NB4 (cell line): ENCODE results near the gene FCER1A.

ENCODE experiments used
- DNase-seq: peaks from one replicate; pipeline ENCODE4 v3.0.0; 2010; ENCODE audit warnings: low read depth
- H3K4me3 ChIP-seq: one replicate; pipeline ENCODE4 v1.5.1; 2011; ENCODE audit warnings: mild to moderate bottlenecking, low read depth, low read length, moderate library complexity
- MAX ChIP-seq: IDR thresholded peaks from 2 replicates; pipeline ENCODE4 v1.6.1; 2011; ENCODE audit warnings: low read depth, low read length
- MYC ChIP-seq: IDR thresholded peaks from 2 replicates; pipeline ENCODE4 v1.6.1; 2011; ENCODE audit warnings: low read depth, low read length
- POLR2A ChIP-seq: IDR thresholded peaks from 2 replicates; pipeline ENCODE4 v1.6.1; 2011; ENCODE audit warnings: mild to moderate bottlenecking; ENCODE audit not compliant: insufficient read length; ENCODE audit errors: extremely low read depth
- TF ChIP-seq, protein P1 (sequence below): IDR thresholded peaks from one replicate; pipeline ENCODE4 v1.5.1; 2012; ENCODE audit warnings: low read depth, low read length

The FCER1A gene

GRCh38 chr1:159307346-159308020 is 5.3 kb downstream of the FCER1A start:
- DNase-seq = no peak
- no peak overlapping the region for H3K4me3 ChIP-seq
- TF ChIP-seq, protein P1, sequence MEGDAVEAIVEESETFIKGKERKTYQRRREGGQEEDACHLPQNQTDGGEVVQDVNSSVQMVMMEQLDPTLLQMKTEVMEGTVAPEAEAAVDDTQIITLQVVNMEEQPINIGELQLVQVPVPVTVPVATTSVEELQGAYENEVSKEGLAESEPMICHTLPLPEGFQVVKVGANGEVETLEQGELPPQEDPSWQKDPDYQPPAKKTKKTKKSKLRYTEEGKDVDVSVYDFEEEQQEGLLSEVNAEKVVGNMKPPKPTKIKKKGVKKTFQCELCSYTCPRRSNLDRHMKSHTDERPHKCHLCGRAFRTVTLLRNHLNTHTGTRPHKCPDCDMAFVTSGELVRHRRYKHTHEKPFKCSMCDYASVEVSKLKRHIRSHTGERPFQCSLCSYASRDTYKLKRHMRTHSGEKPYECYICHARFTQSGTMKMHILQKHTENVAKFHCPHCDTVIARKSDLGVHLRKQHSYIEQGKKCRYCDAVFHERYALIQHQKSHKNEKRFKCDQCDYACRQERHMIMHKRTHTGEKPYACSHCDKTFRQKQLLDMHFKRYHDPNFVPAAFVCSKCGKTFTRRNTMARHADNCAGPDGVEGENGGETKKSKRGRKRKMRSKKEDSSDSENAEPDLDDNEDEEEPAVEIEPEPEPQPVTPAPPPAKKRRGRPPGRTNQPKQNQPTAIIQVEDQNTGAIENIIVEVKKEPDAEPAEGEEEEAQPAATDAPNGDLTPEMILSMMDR = no peak
- TF ChIP-seq POLR2A (no peak), MYC (no peak), MAX (no peak)

DNA sequence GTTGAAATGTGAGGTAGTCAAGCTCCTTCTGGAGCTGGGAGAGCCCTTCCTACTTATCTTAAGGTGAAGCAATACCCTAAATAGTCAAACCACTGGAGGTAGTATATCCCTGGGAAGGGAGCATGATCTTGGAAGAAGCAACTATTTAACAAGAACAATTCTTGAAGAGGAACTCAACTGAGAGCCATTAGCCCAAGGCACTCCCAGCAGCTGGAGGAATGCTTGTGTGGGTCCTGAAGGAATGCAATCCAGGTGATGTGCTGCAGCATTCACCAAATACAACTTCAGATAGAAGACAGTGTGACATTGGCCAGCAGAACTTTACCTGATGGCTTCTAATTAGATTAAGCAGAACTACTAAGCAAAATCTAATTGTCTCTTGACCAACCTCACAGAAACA is 9.5 kb downstream of the FCER1A start:
- no peak overlapping the region for H3K4me3 ChIP-seq
- DNase-seq = no peak
- TF ChIP-seq MAX (no peak), MYC (no peak), POLR2A (no peak)
- TF ChIP-seq, protein P1 = no peak

GRCh38 chr1:159315381-159315780 is 13.2 kb downstream of the FCER1A start:
- TF ChIP-seq, protein P1 = no peak
- TF ChIP-seq MYC (no peak), POLR2A (no peak), MAX (no peak)
- no peak overlapping the region for H3K4me3 ChIP-seq
- DNase-seq = peak; percentile 20

- TF ChIP-seq MYC = no peak
- TF ChIP-seq, protein P1 = no peak
- TF ChIP-seq MAX = no peak
- no peak for TF ChIP-seq POLR2A
- DNase-seq = no peak
- no peak overlapping the region for H3K4me3 ChIP-seq
Measured at GRCh38 chr1:159318784-159319551, 16.8 kb downstream of the FCER1A start.

DNA sequence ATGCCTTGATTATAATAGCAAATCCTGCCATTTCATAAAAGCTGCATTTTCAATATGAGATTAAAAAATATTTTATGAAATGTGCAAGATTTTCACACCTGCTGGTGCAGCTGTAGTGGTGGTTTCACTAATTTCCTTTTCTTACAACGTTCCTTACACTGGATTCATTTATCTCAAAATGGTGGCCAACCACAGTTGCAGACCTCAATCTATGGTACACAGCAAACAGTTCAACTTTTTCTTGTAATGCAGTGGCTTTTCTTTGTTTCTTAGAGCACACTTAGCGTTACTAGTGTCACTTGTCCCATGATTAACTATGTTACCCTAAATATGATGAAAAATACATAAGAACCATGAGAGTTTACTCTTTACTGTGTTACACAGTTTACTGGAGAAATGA is 32.7 kb downstream of the FCER1A start:
- no peak for DNase-seq
- TF ChIP-seq, protein P1 = no peak
- no peak overlapping the region for H3K4me3 ChIP-seq
